Panc1 (cell line): ENCODE measurements around the gene RUVBL1. TPM values are rescaled to one million over a fixed set of nuclear protein-coding genes. Genes with fewer than 3 reads are reported as not detected.

Source experiments
- ATAC-seq: fragments of 200-7000 bp; cut with Tn5 transposase; 2 replicates; pipeline ENCODE4 v1.9.1; 2020; ENCODE audit warnings: mild to moderate bottlenecking, moderate library complexity
- BruUV-seq: library from RNA; stranded (reverse); fragments of 400-500 nt; replicated peaks from 2 replicates; lab custom pipeline; 2021; lab: Mats Ljungman, UMichigan
- CTCF ChIA-PET: fragments of 300-600 bp; sonication (Branson Sonifier 250); formaldehyde crosslinking; loops from one replicate; lab custom pipeline; 2022; ENCODE audit warnings: antibody characterized with exemption; lab: Charles Lee
- POLR2A ChIA-PET: fragments of 300-600 bp; sonication (Branson Sonifier 250); formaldehyde crosslinking; loops from one replicate; lab custom pipeline; 2022; ENCODE audit warnings: antibody characterized with exemption; lab: Charles Lee
- DNase-seq: peaks from one replicate; pipeline ENCODE4 v3.0.0-alpha.2; 2010; ENCODE audit warnings: low read depth, low spot score
- H3K27ac ChIP-seq: 2 replicates; pipeline ENCODE4 v1.5.1; 2011; ENCODE audit warnings: mild to moderate bottlenecking, low read length, inconsistent platforms
- H3K27me3 ChIP-seq: fragments of 200-500 bp; sonication (Bioruptor generic); 2 replicates; pipeline ENCODE4 v1.6.0; 2014; ENCODE audit warnings: low read length, inconsistent platforms; ENCODE audit not compliant: control insufficient read depth, insufficient read depth
- H3K36me3 ChIP-seq: fragments of 200-500 bp; sonication (Bioruptor generic); 2 replicates; pipeline ENCODE4 v1.5.1; 2014; ENCODE audit warnings: inconsistent platforms, mild to moderate bottlenecking, low read length, moderate library complexity; ENCODE audit not compliant: control insufficient read depth, insufficient read depth
- H3K4me1 ChIP-seq: 2 replicates; pipeline ENCODE4 v1.5.1; 2011; ENCODE audit warnings: inconsistent platforms, mild to moderate bottlenecking, low read length, moderate library complexity; ENCODE audit not compliant: control insufficient read depth, insufficient read depth
- H3K4me3 ChIP-seq, 2 experiments: 2 replicates each; pipeline ENCODE4 v1.5.1; 2011 to 2012; ENCODE audit warnings: low read depth in 2 of 2, low read length in 2 of 2, mild to moderate bottlenecking in 2 of 2, inconsistent platforms in 1 of 2, moderate library complexity in 1 of 2
- H3K9me3 ChIP-seq: fragments of 200-500 bp; sonication (Bioruptor generic); 2 replicates; pipeline ENCODE4 v1.5.1; 2014; ENCODE audit warnings: low read depth, mild to moderate bottlenecking, inconsistent platforms, low read length, moderate library complexity; ENCODE audit not compliant: control insufficient read depth, insufficient read depth
- POLR2AphosphoS5 ChIP-seq: IDR thresholded peaks from 2 replicates; pipeline ENCODE4 v1.6.1; 2012; ENCODE audit warnings: mild to moderate bottlenecking, low read depth, low read length, moderate library complexity
- REST ChIP-seq, 2 experiments: IDR thresholded peaks; 2 replicates each; pipeline ENCODE4 v1.6.1; 2011 to 2012; ENCODE audit warnings: low read depth in 2 of 2, control low read depth in 1 of 2, low read length in 1 of 2, mild to moderate bottlenecking in 1 of 2, moderate library complexity in 1 of 2; ENCODE audit not compliant: insufficient read depth in 1 of 2
- SIN3A ChIP-seq: IDR thresholded peaks from 2 replicates; pipeline ENCODE4 v1.6.1; 2012; ENCODE audit warnings: low read depth, mild to moderate bottlenecking, low read length, moderate library complexity, borderline replicate concordance; ENCODE audit not compliant: insufficient read depth
- TCF7L2 ChIP-seq: IDR thresholded peaks from 2 replicates; pipeline ENCODE4 v1.6.1; 2011; ENCODE audit warnings: mild to moderate bottlenecking, low read depth, low read length, inconsistent platforms
- in situ Hi-C: cut with HindIII; loops from 2 replicates; pipeline ENCODE4 v1.10.0; 2016; ENCODE audit warnings: low sequenced_read_pairs, low pct_unique_long_range_greater_than_20kb
- intact Hi-C: fragments of 100-400 bp; cut with micrococcal nuclease; formaldehyde crosslinking; loops from one replicate; pipeline ENCODE4 v1.10.0; 2022; ENCODE audit not compliant: unreplicated experiment
- total RNA-seq: library from RNA; stranded (reverse); gene quantifications from one replicate; pipeline ENCODE4 v1.2.1, GENCODE V29; 2021; ENCODE audit not compliant: unreplicated experiment
- TF ChIP-seq, protein P1 (sequence below): fragments of 450-650 bp; IDR thresholded peaks from 2 replicates; pipeline ENCODE4 v1.5.1; 2017; ENCODE audit warnings: mild to moderate bottlenecking

The RUVBL1 gene
- total RNA-seq, 1 experiment from 2014 or later, result 122 TPM

- CTCF ChIA-PET, result interaction anchor here (1.1 kb wide), 1 partner anchor 438 kb away, joined by 3 read pairs; no protein-coding TSS in a partner anchor
- in situ Hi-C loops (no loop called here), intact Hi-C loops (loop anchor here (5.0 to 10.0 kb wide), 3 partner anchors 124 to 414 kb away; no protein-coding TSS in a partner anchor)
- no TSS peak for BruUV-seq
- no peaks in the 10 kb centered on the region for H3K36me3 ChIP-seq
- no peaks in the 10 kb centered on the region for H3K9me3 ChIP-seq
- H3K4me3 ChIP-seq, result no peak overlapping the region
- POLR2A ChIA-PET, result no interaction called here
- H3K27ac ChIP-seq, result no peak overlapping the region; the same call in 1 of the 2 replicates
- ATAC-seq, result peak; percentile 93
- H3K27me3 ChIP-seq, result no peaks in the 10 kb centered on the region
- peaks cover 13% of the 10 kb centered on the region for H3K4me1 ChIP-seq
- DNase-seq, result peak; percentile 36
- TF ChIP-seq POLR2AphosphoS5, result no peak
- TF ChIP-seq SIN3A, result no peak
- TF ChIP-seq, protein P1, sequence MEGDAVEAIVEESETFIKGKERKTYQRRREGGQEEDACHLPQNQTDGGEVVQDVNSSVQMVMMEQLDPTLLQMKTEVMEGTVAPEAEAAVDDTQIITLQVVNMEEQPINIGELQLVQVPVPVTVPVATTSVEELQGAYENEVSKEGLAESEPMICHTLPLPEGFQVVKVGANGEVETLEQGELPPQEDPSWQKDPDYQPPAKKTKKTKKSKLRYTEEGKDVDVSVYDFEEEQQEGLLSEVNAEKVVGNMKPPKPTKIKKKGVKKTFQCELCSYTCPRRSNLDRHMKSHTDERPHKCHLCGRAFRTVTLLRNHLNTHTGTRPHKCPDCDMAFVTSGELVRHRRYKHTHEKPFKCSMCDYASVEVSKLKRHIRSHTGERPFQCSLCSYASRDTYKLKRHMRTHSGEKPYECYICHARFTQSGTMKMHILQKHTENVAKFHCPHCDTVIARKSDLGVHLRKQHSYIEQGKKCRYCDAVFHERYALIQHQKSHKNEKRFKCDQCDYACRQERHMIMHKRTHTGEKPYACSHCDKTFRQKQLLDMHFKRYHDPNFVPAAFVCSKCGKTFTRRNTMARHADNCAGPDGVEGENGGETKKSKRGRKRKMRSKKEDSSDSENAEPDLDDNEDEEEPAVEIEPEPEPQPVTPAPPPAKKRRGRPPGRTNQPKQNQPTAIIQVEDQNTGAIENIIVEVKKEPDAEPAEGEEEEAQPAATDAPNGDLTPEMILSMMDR, result peak; percentile 90
Observed at GRCh38 chr3:128170866-128171516, 47.4 kb upstream of the RUVBL1 start.

- Histone ChIP-seq H3K36me3 (no peaks in the 10 kb centered on the region), H3K4me3 (no peak overlapping the region), H3K4me1 (peaks cover 13% of the 10 kb centered on the region), H3K9me3 (no peaks in the 10 kb centered on the region), H3K27me3 (no peaks in the 10 kb centered on the region), H3K27ac (no peak overlapping the region)
- DNase-seq, result no peak
- POLR2A ChIA-PET, result no interaction called here
- no peak for ATAC-seq
- in situ Hi-C loops (no loop called here), intact Hi-C loops (no loop called here)
- TF ChIP-seq SIN3A (no peak), TCF7L2 (no peak), POLR2AphosphoS5 (no peak), REST (IDR thresholded peaks at IDR 0.05; ENCODE audit: insufficient read depth in 1 of 2, low read depth in 2 of 2, low read length in 1 of 2) (no peak)
- TF ChIP-seq, protein P1, result no peak
- CTCF ChIA-PET, result no interaction called here
- BruUV-seq, result no TSS peak
Observed at GRCh38 chr3:128168836-128169235, 45.2 kb upstream of the RUVBL1 start.
